HCEC 1CT (cell line): ENCODE data around the gene ZNF320.
"Not testable (repeated sequence)": the region's sequence is repeated elsewhere in the genome, so short reads cannot be mapped to it uniquely, and the experiment has no call there.

Experiments used
- DNase-seq: peaks from one replicate; pipeline ENCODE4 v3.0.0-alpha.2; 2017

ZNF320 gene

DNA sequence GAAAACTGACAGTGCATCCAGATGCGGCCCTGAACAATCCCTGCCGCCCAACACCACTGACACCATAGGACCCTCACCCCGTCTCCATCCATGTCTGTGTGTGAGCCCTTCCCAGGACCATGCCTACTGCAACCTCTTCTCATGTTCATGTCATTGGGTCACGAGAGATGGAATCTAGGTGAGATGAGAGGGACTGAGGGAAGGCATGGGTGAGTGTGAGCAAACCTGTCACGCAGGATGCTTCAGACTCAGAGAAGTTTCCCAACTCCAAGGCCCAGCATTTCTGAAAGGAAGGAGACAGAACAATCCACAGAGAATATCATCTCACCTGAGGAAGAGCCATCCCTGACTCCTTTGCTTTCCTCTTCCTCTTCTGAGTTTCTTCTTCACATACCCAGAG lies 20.1 kb upstream of the ZNF320 start:
- no peak for DNase-seq

DNA sequence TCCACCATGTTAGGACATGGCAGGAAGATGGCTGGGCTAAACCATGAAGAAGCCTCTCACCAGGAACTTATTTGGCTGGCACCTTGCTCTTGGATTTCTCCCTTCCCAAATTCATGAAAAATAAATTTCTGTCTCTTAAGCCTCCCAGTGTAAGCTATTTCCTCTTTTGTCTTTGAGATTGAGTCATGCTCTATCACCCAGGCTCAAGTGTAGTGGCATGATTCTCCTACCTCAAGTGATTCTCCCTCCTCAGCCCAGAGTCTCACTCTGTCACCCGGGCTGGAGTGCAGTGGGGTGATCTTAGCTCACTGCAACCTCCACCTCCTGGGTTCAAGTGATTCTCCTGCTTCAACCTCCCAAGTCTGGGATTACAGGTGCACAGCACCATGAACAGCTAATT lies 13.2 kb upstream of the ZNF320 start:
- no peak for DNase-seq

- not testable (repeated sequence) for DNase-seq
Observed at GRCh38 chr19:52904052-52904780, 6.8 kb upstream of the ZNF320 start.

- DNase-seq: no peak
Observed at GRCh38 chr19:52901842-52902241, 4.4 kb upstream of the ZNF320 start.

- DNase-seq: not testable (repeated sequence)
Observed at GRCh38 chr19:52898596-52898995, 1.2 kb upstream of the ZNF320 start.

- DNase-seq: no peak
Observed at GRCh38 chr19:52898101-52898500, 666 bp upstream of the ZNF320 start.

- DNase-seq: peak; percentile 1
Observed at GRCh38 chr19:52896431-52897137, 851 bp downstream of the ZNF320 start.

DNA sequence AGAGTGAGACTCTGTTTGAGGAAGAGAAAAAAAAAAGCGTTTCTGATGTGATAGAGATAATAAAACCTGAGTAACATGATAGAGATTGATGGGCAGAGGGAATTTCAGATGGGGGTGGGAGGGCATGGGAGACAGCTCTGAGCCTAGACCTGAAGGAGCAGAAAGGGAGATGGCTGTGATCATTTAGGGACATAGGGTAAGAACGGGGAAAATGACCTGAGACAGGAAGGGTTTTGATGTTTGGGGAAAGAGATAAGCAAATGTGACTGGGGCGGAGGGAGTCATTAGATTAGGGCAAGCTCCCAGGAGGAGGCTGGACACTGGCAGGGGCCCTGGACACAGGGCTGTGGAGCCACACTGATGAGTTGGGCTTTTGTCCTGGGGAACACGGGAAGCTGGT lies 6.1 kb downstream of the ZNF320 start:
- no peak for DNase-seq

- no peak for DNase-seq
Observed at GRCh38 chr19:52889931-52890330, 7.5 kb downstream of the ZNF320 start.

DNA sequence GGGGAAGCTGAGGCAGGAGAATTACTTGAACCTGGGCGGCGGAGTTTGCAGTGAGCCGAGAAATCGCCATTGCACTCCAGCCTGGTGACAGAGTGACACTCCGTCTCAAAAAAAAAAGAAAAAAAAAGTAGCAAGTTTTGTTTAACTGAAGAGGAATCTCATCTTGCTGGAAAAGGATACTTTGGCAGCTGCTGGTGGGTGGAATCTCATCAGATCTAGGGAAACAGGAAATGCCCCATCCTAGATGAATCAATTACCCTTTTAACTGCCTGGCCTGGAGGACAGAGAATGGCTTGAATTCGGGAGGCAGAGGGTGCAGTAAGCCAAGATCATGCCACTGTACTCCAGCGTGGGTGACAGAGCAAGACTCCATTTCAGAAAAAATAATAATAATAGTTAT lies 8.4 kb downstream of the ZNF320 start:
- no peak for DNase-seq

GRCh38 chr19:52880895-52881389 lies 16.5 kb downstream of the ZNF320 start:
- DNase-seq: no peak

DNA sequence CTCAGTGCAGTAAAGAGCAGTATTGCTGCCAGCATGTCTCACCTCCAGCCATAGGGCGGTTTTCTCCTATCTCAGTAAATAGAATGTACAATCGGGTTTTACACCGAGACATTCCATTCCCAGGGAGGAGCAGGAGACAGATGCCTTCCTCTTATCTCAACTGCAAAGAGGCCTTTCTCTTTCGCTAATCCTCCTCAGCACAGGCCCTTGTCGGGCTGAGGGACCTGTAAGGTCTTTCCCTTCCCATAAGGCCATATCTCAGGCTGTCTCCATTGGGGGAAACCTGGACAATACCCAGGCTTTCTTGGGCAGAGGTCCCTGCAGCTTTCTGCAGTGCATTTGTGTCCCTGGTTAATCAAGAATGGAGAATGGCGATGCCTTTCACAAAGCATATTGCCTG lies 24.4 kb downstream of the ZNF320 start:
- DNase-seq: not testable (repeated sequence)

GRCh38 chr19:52871466-52871865 lies 26.0 kb downstream of the ZNF320 start:
- DNase-seq: no peak

DNA sequence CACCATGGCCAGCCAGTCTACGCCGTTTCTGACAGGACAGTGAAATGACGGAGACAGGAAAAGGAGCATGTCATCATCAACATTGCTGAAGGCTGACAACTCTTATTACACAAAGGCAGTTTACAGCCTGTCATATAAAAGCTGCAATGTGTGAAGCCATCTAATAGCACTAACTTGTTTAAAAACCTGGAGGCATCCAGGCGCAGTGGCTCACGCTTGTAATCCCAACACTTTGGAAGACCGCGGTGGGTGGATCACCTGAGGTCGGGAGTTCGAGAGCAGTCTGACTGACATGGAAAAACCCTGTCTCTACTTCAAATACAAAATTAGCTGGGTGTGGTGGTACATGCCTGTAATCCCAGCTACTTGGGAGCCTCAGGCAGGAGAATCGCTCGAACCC lies 29.4 kb downstream of the ZNF320 start:
- DNase-seq: not testable (repeated sequence)

GRCh38 chr19:52857378-52858191 lies 39.9 kb downstream of the ZNF320 start, which contains the start of gene ZNF468:
ZNF468 (minus strand) TSS chr19:52857619; CDS start chr19:52854272, 3,347 bp downstream.
- DNase-seq: peak; percentile 50

- not testable (repeated sequence) for DNase-seq
Observed at GRCh38 chr19:52856540-52857377, 40.7 kb downstream of the ZNF320 start.
